H9 (cell line): ENCODE results near the gene FADS1. TPM values are rescaled to one million over a fixed set of nuclear protein-coding genes. Genes with fewer than 3 reads are reported as not detected.
A peak's percentile ranks its signal among the peaks of the same experiment; 100 is the strongest.

Experiments
- DNase-seq: peaks from one replicate; pipeline ENCODE4 v3.0.0-alpha.2; 2017
- H2AFZ ChIP-seq: one replicate; pipeline ENCODE4 v1.6.1; 2013; ENCODE audit warnings: mild to moderate bottlenecking, low read length, control low read depth, moderate library complexity
- H2AK5ac ChIP-seq: 2 replicates; pipeline ENCODE4 v1.6.1; 2013; ENCODE audit warnings: low read length, control low read depth, mixed read lengths; ENCODE audit not compliant: insufficient read length
- H2BK120ac ChIP-seq: one replicate; pipeline ENCODE4 v1.6.1; 2013; ENCODE audit warnings: low read depth, mild to moderate bottlenecking, low read length, control low read depth, inconsistent platforms; ENCODE audit not compliant: poor library complexity, severe bottlenecking
- H2BK12ac ChIP-seq: 2 replicates; pipeline ENCODE4 v1.6.1; 2013; ENCODE audit warnings: low read length, control low read depth, mixed read lengths, low read depth; ENCODE audit not compliant: insufficient read length
- H2BK15ac ChIP-seq: 2 replicates; pipeline ENCODE4 v1.6.1; 2013; ENCODE audit warnings: low read depth, low read length, control low read depth
- H2BK20ac ChIP-seq: one replicate; pipeline ENCODE4 v1.6.1; 2013; ENCODE audit warnings: low read depth, mild to moderate bottlenecking, low read length, control low read depth, inconsistent platforms; ENCODE audit not compliant: poor library complexity, severe bottlenecking
- H2BK5ac ChIP-seq: 2 replicates; pipeline ENCODE4 v1.6.1; 2013; ENCODE audit warnings: low read length, control low read depth, mixed read lengths; ENCODE audit not compliant: insufficient read length
- H3K14ac ChIP-seq: 2 replicates; pipeline ENCODE4 v1.6.1; 2013; ENCODE audit warnings: low read length, control low read depth; ENCODE audit not compliant: insufficient read depth
- H3K18ac ChIP-seq: 2 replicates; pipeline ENCODE4 v1.6.1; 2013; ENCODE audit warnings: low read depth, mild to moderate bottlenecking, mixed read lengths, low read length, control low read depth; ENCODE audit not compliant: insufficient read length
- H3K23ac ChIP-seq: 2 replicates; pipeline ENCODE4 v1.6.1; 2013; ENCODE audit warnings: low read length, control low read depth, mixed read lengths, low read depth; ENCODE audit not compliant: insufficient read length
- H3K23me2 ChIP-seq: 2 replicates; pipeline ENCODE4 v1.6.1; 2013; ENCODE audit warnings: low read depth, mild to moderate bottlenecking, mixed read lengths, low read length, control low read depth; ENCODE audit not compliant: insufficient read length, poor library complexity, severe bottlenecking
- H3K27ac ChIP-seq: 2 replicates; pipeline ENCODE4 v1.5.1; 2013; ENCODE audit warnings: low read length, control low read depth, mixed read lengths, low read depth; ENCODE audit not compliant: insufficient read length
- H3K27me3 ChIP-seq: 2 replicates; pipeline ENCODE4 v1.6.1; 2013; ENCODE audit warnings: low read length, control low read depth, inconsistent platforms; ENCODE audit not compliant: insufficient read depth
- H3K4ac ChIP-seq: 2 replicates; pipeline ENCODE4 v1.6.1; 2013; ENCODE audit warnings: low read depth, mild to moderate bottlenecking, control low read depth, inconsistent platforms, low read length, moderate library complexity
- H3K4me1 ChIP-seq: 2 replicates; pipeline ENCODE4 v1.6.1; 2013; ENCODE audit warnings: low read length, control low read depth, inconsistent platforms; ENCODE audit not compliant: insufficient read depth
- H3K4me2 ChIP-seq: 2 replicates; pipeline ENCODE4 v1.6.1; 2013; ENCODE audit warnings: low read length, control low read depth, mixed read lengths; ENCODE audit not compliant: insufficient read length, insufficient read depth
- H3K56ac ChIP-seq: 2 replicates; pipeline ENCODE4 v1.6.1; 2013; ENCODE audit warnings: low read depth, mild to moderate bottlenecking, mixed read lengths, low read length, control low read depth; ENCODE audit not compliant: insufficient read length
- H3K79me1 ChIP-seq: 2 replicates; pipeline ENCODE4 v1.6.1; 2013; ENCODE audit warnings: low read depth, mild to moderate bottlenecking, moderate library complexity, low read length, control low read depth, inconsistent platforms; ENCODE audit not compliant: insufficient read depth, poor library complexity, severe bottlenecking
- H3K79me2 ChIP-seq: 2 replicates; pipeline ENCODE4 v1.6.1; 2013; ENCODE audit warnings: low read length, control low read depth, inconsistent platforms; ENCODE audit not compliant: insufficient read depth
- H3K9ac ChIP-seq: 2 replicates; pipeline ENCODE4 v1.6.1; 2013; ENCODE audit warnings: low read length, control low read depth, mixed read lengths; ENCODE audit not compliant: insufficient read length; ENCODE audit errors: extremely low read depth
- H3K9me3 ChIP-seq: one replicate; pipeline ENCODE4 v1.6.1; 2013; ENCODE audit warnings: low read depth, low read length, inconsistent platforms; ENCODE audit not compliant: control insufficient read depth
- H3T11ph ChIP-seq: one replicate; pipeline ENCODE4 v1.6.1; 2013; ENCODE audit warnings: mild to moderate bottlenecking, low read length, control low read depth, inconsistent platforms
- H4K20me1 ChIP-seq: one replicate; pipeline ENCODE4 v1.6.1; 2013; ENCODE audit not compliant: control insufficient read depth, insufficient read length, insufficient read depth
- H4K5ac ChIP-seq: 2 replicates; pipeline ENCODE4 v1.6.1; 2013; ENCODE audit warnings: low read depth, mild to moderate bottlenecking, mixed read lengths, low read length, control low read depth; ENCODE audit not compliant: insufficient read length
- H4K8ac ChIP-seq: replicated peaks from 2 replicates; pipeline ENCODE4 v1.6.1; 2013; ENCODE audit warnings: low read length, control low read depth, mixed read lengths, low read depth; ENCODE audit not compliant: insufficient read length
- H4K91ac ChIP-seq: 2 replicates; pipeline ENCODE4 v1.6.1; 2013; ENCODE audit warnings: low read depth, mild to moderate bottlenecking, moderate library complexity, mixed read lengths, low read length, control low read depth; ENCODE audit not compliant: insufficient read length
- H3K27ac Mint-ChIP-seq, 3 experiments: 2 replicates in 2 of 3; 3 replicates in 1 of 3; pipeline ENCODE4 v1.8.0; 2020 to 2021; ENCODE audit warnings: mixed read lengths in 3 of 3, mild to moderate bottlenecking in 1 of 3, moderate library complexity in 1 of 3
- H3K27me3 Mint-ChIP-seq: 2 replicates; pipeline ENCODE4 v1.8.0; 2021; ENCODE audit warnings: low read depth, mild to moderate bottlenecking, moderate library complexity, mixed read lengths
- H3K36me3 Mint-ChIP-seq, 3 experiments: 2 replicates in 2 of 3; 3 replicates in 1 of 3; pipeline ENCODE4 v1.8.0; 2020 to 2021; ENCODE audit warnings: low read depth in 3 of 3, mixed read lengths in 3 of 3; ENCODE audit not compliant: insufficient read depth in 1 of 3
- H3K4me1 Mint-ChIP-seq, 2 experiments: 2 replicates each; pipeline ENCODE4 v1.8.0; 2020; ENCODE audit warnings: mixed read lengths in 2 of 2
- H3K4me3 Mint-ChIP-seq, 2 experiments: 2 replicates in 1 of 2; 3 replicates in 1 of 2; pipeline ENCODE4 v1.8.0; 2020 to 2021; ENCODE audit warnings: mild to moderate bottlenecking in 2 of 2, mixed read lengths in 2 of 2, moderate library complexity in 1 of 2
- H3K9me3 Mint-ChIP-seq, 2 experiments: 2 replicates in 1 of 2; 3 replicates in 1 of 2; pipeline ENCODE4 v1.8.0; 2020; ENCODE audit warnings: mild to moderate bottlenecking in 2 of 2, mixed read lengths in 2 of 2, moderate library complexity in 1 of 2
- CTCF ChIP-seq: fragments of 200-600 bp; sonication (generic); conservative IDR thresholded peaks from 3 replicates; pipeline ENCODE4 v1.8.0; 2021; ENCODE audit warnings: antibody characterized with exemption, mild to moderate bottlenecking
- WGBS: extraction: QIAGEN DNeasy Blood & Tissue Kit; methylation state at CpG from one replicate; pipeline ENCODE4 v1.1.7; 2013; ENCODE audit warnings: missing lambda C conversion rate, low lambda C conversion rate, mixed read lengths; ENCODE audit not compliant: insufficient read length; ENCODE audit errors: extremely low coverage; 5-methylcytosine and 5-hydroxymethylcytosine counted together
- total RNA-seq: library from RNA; stranded (reverse); gene quantifications from 2 replicates; pipeline ENCODE4 v1.2.1, GENCODE V29; 2021

FADS1 gene
- total RNA-seq, 1 experiment from 2014 or later, result 125 TPM

- Mint-ChIP-seq H3K4me3 (no peak overlapping the region), H3K27me3 (no peaks in the 10 kb centered on the region), H3K9me3 (no peaks in the 10 kb centered on the region; a peak in 1 of 5 replicates), H3K4me1 (peaks cover 0 to 2% of the 10 kb centered on the region in 2 experiments; a peak in 3 of 4 replicates), H3K36me3 (peaks cover 68 to 89% (median 86%) of the 10 kb centered on the region in 3 experiments), H3K27ac (peak overlapping the region in 2 of 3 experiments; percentile 29 to 39; a peak in 2 of 7 replicates)
- Histone ChIP-seq H2BK15ac (no peak overlapping the region), H3K4me1 (no peaks in the 10 kb centered on the region), H3K27me3 (no peaks in the 10 kb centered on the region), H3K4me2 (no peak overlapping the region), H2BK12ac (no peak overlapping the region), H2AFZ (no peak overlapping the region), H3K79me1 (no peaks in the 10 kb centered on the region), H3K56ac (no peak overlapping the region), H3K14ac (no peak overlapping the region), H3K27ac (no peak overlapping the region), H4K91ac (no peak overlapping the region), H3T11ph (no peak overlapping the region), H2BK20ac (no peak overlapping the region), H4K5ac (no peak overlapping the region), H2AK5ac (no peak overlapping the region), H3K18ac (no peak overlapping the region), H2BK5ac (no peak overlapping the region), H3K9me3 (no peaks in the 10 kb centered on the region), H3K23ac (no peak overlapping the region), H4K8ac (no peak overlapping the region), H2BK120ac (no peak overlapping the region), H3K9ac (no peak overlapping the region), H3K79me2 (no peaks in the 10 kb centered on the region; the same call in 1 of the 2 replicates), H4K20me1 (no peaks in the 10 kb centered on the region), H3K4ac (no peak overlapping the region), H3K23me2 (no peaks in the 10 kb centered on the region)
- no peak for TF ChIP-seq CTCF
- WGBS, result no CpG with 5 or more reads among the region's 7 CpGs
- no peak for DNase-seq
Measured at GRCh38 chr11:61850687-61851086, 33.9 kb upstream of the FADS1 start.
